Fibroblast of gingiva (primary cell): ENCODE results near the gene PPP2R3C.
A peak's percentile ranks its signal among the peaks of the same experiment; 100 is the strongest.
"Not testable (repeated sequence)": the region's sequence is repeated elsewhere in the genome, so short reads cannot be mapped to it uniquely, and the experiment has no call there.

Experiments
- DNase-seq: peaks from one replicate; pipeline ENCODE4 v3.0.0-alpha.2; 2011; ENCODE audit warnings: low read depth

The PPP2R3C gene

GRCh38 chr14:35124127-35124526, 2.3 kb upstream of the PPP2R3C start:
- DNase-seq, result no peak

GRCh38 chr14:35123388-35123703, 1.6 kb upstream of the PPP2R3C start:
- no peak for DNase-seq

- DNase-seq, result peak; percentile 28
Observed at GRCh38 chr14:35122696-35123387, 1.1 kb upstream of the PPP2R3C start.

GRCh38 chr14:35121026-35121886, 534 bp downstream of the PPP2R3C start:
- DNase-seq, result no peak

- no peak for DNase-seq
Observed at GRCh38 chr14:35117112-35117511, 4.7 kb downstream of the PPP2R3C start.

GRCh38 chr14:35116242-35116641, 5.5 kb downstream of the PPP2R3C start:
- DNase-seq, result no peak

GRCh38 chr14:35114036-35114435, 7.8 kb downstream of the PPP2R3C start:
- DNase-seq, result peak; percentile 33

- no peak for DNase-seq
Observed at GRCh38 chr14:35113308-35113950, 8.4 kb downstream of the PPP2R3C start.

- no peak for DNase-seq
Observed at GRCh38 chr14:35112641-35113040, 9.1 kb downstream of the PPP2R3C start.

- DNase-seq, result no peak
Observed at GRCh38 chr14:35107866-35108265, 13.9 kb downstream of the PPP2R3C start.

GRCh38 chr14:35094645-35095044, 27.1 kb downstream of the PPP2R3C start:
- DNase-seq, result not testable (repeated sequence)

GRCh38 chr14:35088514-35088913, 33.3 kb downstream of the PPP2R3C start:
- no peak for DNase-seq

GRCh38 chr14:35085441-35085840, 36.3 kb downstream of the PPP2R3C start:
- DNase-seq, result no peak

- no peak for DNase-seq
Observed at GRCh38 chr14:35083530-35084150, 38.1 kb downstream of the PPP2R3C start.

- no peak for DNase-seq
Observed at GRCh38 chr14:35079742-35080141, 42.0 kb downstream of the PPP2R3C start.

GRCh38 chr14:35078082-35078481, 43.7 kb downstream of the PPP2R3C start:
- DNase-seq, result no peak

- no peak for DNase-seq
Observed at GRCh38 chr14:35073486-35073885, 48.3 kb downstream of the PPP2R3C start.

GRCh38 chr14:35072226-35072625, 49.6 kb downstream of the PPP2R3C start:
- no peak for DNase-seq

- peak; percentile 34 for DNase-seq
Observed at GRCh38 chr14:35068238-35069012, 53.4 kb downstream of the PPP2R3C start.

- not testable (repeated sequence) for DNase-seq
Observed at GRCh38 chr14:35065731-35066130, 56.1 kb downstream of the PPP2R3C start.

GRCh38 chr14:35061113-35061791, 60.5 kb downstream of the PPP2R3C start:
- DNase-seq, result not testable (repeated sequence)
